HFFc6 (cell line): ENCODE data around the gene LRRC8D. TPM values are rescaled to one million over a fixed set of nuclear protein-coding genes. Genes with fewer than 3 reads are reported as not detected.
"Not testable (repeated sequence)": the region's sequence is repeated elsewhere in the genome, so short reads cannot be mapped to it uniquely, and the experiment has no call there.

ENCODE experiments used
- DNase-seq: peaks from one replicate; pipeline ENCODE4 v3.0.0-alpha.2; 2018
- H3K27ac Mint-ChIP-seq: 2 replicates; pipeline ENCODE4 v1.8.0; 2020; ENCODE audit warnings: mild to moderate bottlenecking, mixed read lengths
- H3K27me3 Mint-ChIP-seq: 2 replicates; pipeline ENCODE4 v1.8.0; 2021; ENCODE audit warnings: mild to moderate bottlenecking, moderate library complexity, mixed read lengths; ENCODE audit not compliant: insufficient read depth
- H3K36me3 Mint-ChIP-seq: 2 replicates; pipeline ENCODE4 v1.8.0; 2021; ENCODE audit warnings: low read depth, mixed read lengths
- H3K4me1 Mint-ChIP-seq: 2 replicates; pipeline ENCODE4 v1.8.0; 2020; ENCODE audit warnings: low read depth, mixed read lengths
- H3K4me3 Mint-ChIP-seq: 2 replicates; pipeline ENCODE4 v1.8.0; 2020; ENCODE audit warnings: mild to moderate bottlenecking, moderate library complexity, mixed read lengths
- H3K9me3 Mint-ChIP-seq: 2 replicates; pipeline ENCODE4 v1.8.0; 2020; ENCODE audit warnings: mild to moderate bottlenecking, mixed read lengths
- total RNA-seq, 6 experiments: library from RNA; stranded (reverse); fragmentation: NEBNext Ultra II Directional; extraction: Animal tissue kit (Norgen Biotek cat#: 25700); gene quantifications; 2 replicates in 1 of 6; 3 replicates in 5 of 6; pipeline ENCODE4 v1.2.3, GENCODE V29; 2021
- TF ChIP-seq, protein P1 (sequence below): fragments of 200-600 bp; sonication (generic); IDR thresholded peaks from 2 replicates; pipeline ENCODE4 v1.5.0; 2021; ENCODE audit warnings: antibody characterized with exemption, mild to moderate bottlenecking

Gene LRRC8D
- total RNA-seq, 6 experiments from 2014 or later: 33.5 to 46.7 (median 41.8) TPM

DNA sequence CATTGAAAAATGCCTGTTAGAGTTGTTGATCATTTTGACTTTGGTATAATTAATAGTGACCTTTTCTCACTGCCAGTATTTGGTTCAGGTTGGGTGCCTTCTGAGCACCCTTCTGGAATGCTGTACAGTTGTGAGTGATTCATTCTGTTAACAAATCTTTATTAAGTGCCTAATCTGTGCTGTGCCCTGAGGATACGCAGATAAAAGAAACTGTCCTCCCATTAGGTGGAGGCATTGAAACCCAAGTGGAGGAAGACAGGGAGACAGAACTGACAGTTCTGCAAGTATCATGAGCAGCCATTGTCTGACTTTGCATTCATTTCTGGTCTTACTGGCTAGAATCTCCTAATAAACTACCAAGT lies 97.9 kb downstream of the LRRC8D start:
- H3K27me3 Mint-ChIP-seq: no peaks in the 10 kb centered on the region
- DNase-seq: no peak
- peaks cover 6% of the 10 kb centered on the region; the same call in 1 of the 2 replicates for H3K9me3 Mint-ChIP-seq
- no peak overlapping the region for H3K4me3 Mint-ChIP-seq
- H3K27ac Mint-ChIP-seq: no peak overlapping the region
- TF ChIP-seq, protein P1, sequence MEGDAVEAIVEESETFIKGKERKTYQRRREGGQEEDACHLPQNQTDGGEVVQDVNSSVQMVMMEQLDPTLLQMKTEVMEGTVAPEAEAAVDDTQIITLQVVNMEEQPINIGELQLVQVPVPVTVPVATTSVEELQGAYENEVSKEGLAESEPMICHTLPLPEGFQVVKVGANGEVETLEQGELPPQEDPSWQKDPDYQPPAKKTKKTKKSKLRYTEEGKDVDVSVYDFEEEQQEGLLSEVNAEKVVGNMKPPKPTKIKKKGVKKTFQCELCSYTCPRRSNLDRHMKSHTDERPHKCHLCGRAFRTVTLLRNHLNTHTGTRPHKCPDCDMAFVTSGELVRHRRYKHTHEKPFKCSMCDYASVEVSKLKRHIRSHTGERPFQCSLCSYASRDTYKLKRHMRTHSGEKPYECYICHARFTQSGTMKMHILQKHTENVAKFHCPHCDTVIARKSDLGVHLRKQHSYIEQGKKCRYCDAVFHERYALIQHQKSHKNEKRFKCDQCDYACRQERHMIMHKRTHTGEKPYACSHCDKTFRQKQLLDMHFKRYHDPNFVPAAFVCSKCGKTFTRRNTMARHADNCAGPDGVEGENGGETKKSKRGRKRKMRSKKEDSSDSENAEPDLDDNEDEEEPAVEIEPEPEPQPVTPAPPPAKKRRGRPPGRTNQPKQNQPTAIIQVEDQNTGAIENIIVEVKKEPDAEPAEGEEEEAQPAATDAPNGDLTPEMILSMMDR: no peak
- H3K36me3 Mint-ChIP-seq: peaks cover 14% of the 10 kb centered on the region
- peaks cover 33% of the 10 kb centered on the region for H3K4me1 Mint-ChIP-seq

DNA sequence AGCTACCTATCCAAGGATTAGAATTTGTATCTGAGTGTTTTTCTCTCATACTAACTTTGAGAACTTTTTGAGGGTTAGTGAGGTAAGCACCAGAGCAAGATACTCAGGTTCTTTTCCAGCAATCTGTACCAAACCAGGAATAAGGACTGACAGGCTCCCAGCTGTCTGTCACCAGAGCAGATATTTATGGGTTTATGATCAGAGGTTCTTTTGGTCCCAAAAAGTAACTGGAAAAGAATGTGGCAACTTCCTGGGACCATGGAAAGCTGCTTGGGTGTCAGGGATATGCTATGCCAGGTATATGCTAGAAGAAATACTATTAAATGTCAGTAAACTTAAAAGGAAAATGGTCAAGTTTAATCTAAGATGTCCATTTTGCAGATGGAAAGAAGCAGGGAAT lies 98.3 kb downstream of the LRRC8D start:
- H3K27ac Mint-ChIP-seq: no peak overlapping the region
- TF ChIP-seq, protein P1: no peak
- no peak overlapping the region for H3K4me3 Mint-ChIP-seq
- H3K9me3 Mint-ChIP-seq: peaks cover 9% of the 10 kb centered on the region; the same call in 1 of the 2 replicates
- DNase-seq: no peak
- no peaks in the 10 kb centered on the region for H3K27me3 Mint-ChIP-seq
- peaks cover 33% of the 10 kb centered on the region for H3K4me1 Mint-ChIP-seq
- H3K36me3 Mint-ChIP-seq: peaks cover 18% of the 10 kb centered on the region

DNA sequence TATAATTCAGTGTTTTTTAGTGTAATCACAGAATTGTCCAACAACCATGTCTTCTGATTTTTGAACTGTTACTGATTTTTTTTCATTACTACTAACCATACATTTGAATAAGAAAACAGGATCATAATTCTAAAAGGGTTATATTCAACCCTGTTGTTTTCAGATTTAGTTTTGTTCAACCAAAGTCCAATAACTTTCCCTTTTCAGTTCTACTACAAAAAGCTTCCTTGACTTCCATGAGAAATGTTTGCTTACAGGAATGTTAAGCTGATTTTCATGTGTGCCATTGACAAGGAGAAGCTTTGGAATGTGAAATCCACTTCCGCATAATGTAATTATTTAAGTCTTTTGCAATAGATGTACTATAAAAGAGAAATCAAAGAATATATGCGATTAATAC lies 102.1 kb downstream of the LRRC8D start:
- peaks cover 30% of the 10 kb centered on the region for H3K4me1 Mint-ChIP-seq
- H3K36me3 Mint-ChIP-seq: peaks cover 37% of the 10 kb centered on the region
- TF ChIP-seq, protein P1: no peak
- H3K4me3 Mint-ChIP-seq: no peak overlapping the region
- no peak for DNase-seq
- H3K27me3 Mint-ChIP-seq: no peaks in the 10 kb centered on the region
- no peak overlapping the region for H3K27ac Mint-ChIP-seq
- peaks cover 9% of the 10 kb centered on the region; the same call in 1 of the 2 replicates for H3K9me3 Mint-ChIP-seq

DNA sequence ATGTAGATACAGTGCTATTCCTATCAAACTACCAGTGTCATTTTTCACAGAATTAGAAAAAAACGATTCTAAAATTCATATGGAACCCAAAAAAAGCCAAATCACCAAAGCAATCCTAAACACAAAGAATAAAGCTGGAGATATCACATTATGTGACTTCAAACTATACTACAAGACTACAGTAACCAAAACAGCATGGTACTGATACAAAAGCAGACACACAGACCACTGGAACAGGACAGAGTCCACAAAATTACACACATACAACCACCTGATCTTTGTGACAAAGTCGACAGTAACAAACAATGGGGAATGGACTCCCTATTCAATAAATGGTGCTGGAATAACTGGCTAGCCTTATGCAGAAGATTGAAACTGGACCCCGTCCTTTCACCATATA lies 102.7 kb downstream of the LRRC8D start:
- Mint-ChIP-seq H3K9me3 (peaks cover 9% of the 10 kb centered on the region; the same call in 1 of the 2 replicates), H3K4me3 (no peak overlapping the region), H3K27ac (no peak overlapping the region), H3K27me3 (peaks cover 2% of the 10 kb centered on the region; the same call in 1 of the 2 replicates), H3K36me3 (peaks cover 38% of the 10 kb centered on the region), H3K4me1 (peaks cover 24% of the 10 kb centered on the region)
- TF ChIP-seq, protein P1: no peak
- no peak for DNase-seq

DNA sequence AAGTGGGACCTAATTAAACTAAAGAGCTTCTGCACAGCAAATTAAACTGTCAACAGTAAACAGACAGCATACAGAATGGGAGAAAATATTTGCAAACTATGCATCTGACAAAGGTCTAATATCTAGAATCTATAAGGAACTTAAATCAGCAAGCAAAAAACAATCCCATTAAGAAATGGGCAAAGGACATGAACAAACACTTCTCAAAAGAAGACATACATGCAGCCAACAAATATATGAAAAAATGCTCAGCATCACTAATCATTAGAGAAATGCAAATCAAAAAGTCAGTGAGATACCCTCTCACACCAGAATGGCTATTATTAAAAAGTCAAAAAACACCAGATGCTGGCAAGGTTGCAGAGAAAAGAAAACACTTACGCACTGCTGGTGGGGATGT lies 103.2 kb downstream of the LRRC8D start:
- H3K27ac Mint-ChIP-seq: not testable (repeated sequence)
- Mint-ChIP-seq H3K36me3 (peaks cover 40% of the 10 kb centered on the region), H3K4me1 (peaks cover 19% of the 10 kb centered on the region)

DNA sequence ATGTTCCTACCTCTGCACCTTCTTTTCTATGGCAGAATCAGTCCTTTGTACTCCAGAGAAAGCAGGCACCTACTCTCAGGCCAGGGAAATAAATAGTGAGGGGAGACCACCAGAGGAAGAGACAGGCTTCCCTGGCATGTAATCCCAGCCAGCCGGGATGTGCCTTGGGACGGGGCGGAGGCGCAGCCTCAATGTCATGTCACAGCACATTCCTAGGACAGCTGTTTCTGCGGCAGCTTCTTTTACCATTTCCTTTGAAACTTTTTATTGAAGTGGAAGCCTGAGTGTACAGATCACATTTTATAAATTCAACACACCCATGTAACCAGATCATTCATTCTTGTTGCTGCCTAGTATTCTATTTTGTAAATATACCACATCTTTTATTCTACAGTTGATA lies 106.2 kb downstream of the LRRC8D start:
- Mint-ChIP-seq H3K27me3 (peaks cover 2% of the 10 kb centered on the region; the same call in 1 of the 2 replicates), H3K9me3 (peaks cover 9% of the 10 kb centered on the region; the same call in 1 of the 2 replicates), H3K4me3 (no peak overlapping the region), H3K36me3 (peaks cover 42% of the 10 kb centered on the region), H3K4me1 (0 out of 2 replicates have a peak, but pooled peaks cover 5% of the 10 kb centered on the region), H3K27ac (no peak overlapping the region)
- TF ChIP-seq, protein P1: no peak
- DNase-seq: no peak

More for the DNA sequence above, 103.2 kb downstream of the LRRC8D start:
- not testable (repeated sequence) for DNase-seq, H3K27me3 Mint-ChIP-seq, H3K4me3 Mint-ChIP-seq, H3K9me3 Mint-ChIP-seq
